Fibroblast of lung (primary cell): Measurements from ENCODE around the gene TSHR. TPM values are rescaled to one million over a fixed set of nuclear protein-coding genes. Genes with fewer than 3 reads are reported as not detected.

Experiments
- DNase-seq, 2 donors: peaks; one replicate each; pipeline versions ENCODE4 v3.0.0 to v3.0.0-alpha.2; 2010; ENCODE audit warnings: low read depth in 2 of 2
- H2AFZ ChIP-seq: 2 replicates; pipeline ENCODE4 v1.5.1; 2012; ENCODE audit warnings: low read length, control low read depth, inconsistent platforms
- H3K27ac ChIP-seq: 2 replicates; pipeline ENCODE4 v1.5.1; 2011; ENCODE audit warnings: low read length, control low read depth; ENCODE audit not compliant: insufficient read depth
- H3K27me3 ChIP-seq: 2 replicates; pipeline ENCODE4 v1.5.1; 2011; ENCODE audit warnings: mild to moderate bottlenecking, low read length; ENCODE audit not compliant: control insufficient read depth, insufficient read depth
- H3K36me3 ChIP-seq: 2 replicates; pipeline ENCODE4 v1.5.1; 2011; ENCODE audit warnings: low read length; ENCODE audit not compliant: control insufficient read depth, insufficient read depth
- H3K4me1 ChIP-seq: 2 replicates; pipeline ENCODE4 v1.5.1; 2011; ENCODE audit warnings: low read length; ENCODE audit not compliant: control insufficient read depth, insufficient read depth; ENCODE audit errors: extremely low read depth
- H3K4me2 ChIP-seq: 2 replicates; pipeline ENCODE4 v1.5.1; 2011; ENCODE audit warnings: low read length, control low read depth; ENCODE audit not compliant: insufficient read depth; ENCODE audit errors: extremely low read depth
- H3K4me3 ChIP-seq, 4 experiments: fragments of 200-600 bp in 1 of 4; sonication (generic) in 1 of 4; replicated peaks in 1 of 4; 2 replicates each; pipeline ENCODE4 v1.5.1; 2011 to 2016; ENCODE audit warnings: low read length in 4 of 4, low read depth in 3 of 4, mild to moderate bottlenecking in 3 of 4, control low read depth in 2 of 4, inconsistent platforms in 1 of 4, mixed read lengths in 1 of 4; ENCODE audit not compliant: insufficient read depth in 1 of 4; ENCODE audit errors: control extremely low read depth in 1 of 4
- H3K79me2 ChIP-seq: 2 replicates; pipeline ENCODE4 v1.5.1; 2012; ENCODE audit warnings: mild to moderate bottlenecking, low read length, inconsistent platforms; ENCODE audit not compliant: control insufficient read depth, insufficient read depth
- H3K9ac ChIP-seq: 2 replicates; pipeline ENCODE4 v1.5.1; 2011; ENCODE audit warnings: mild to moderate bottlenecking, low read length, control low read depth; ENCODE audit not compliant: insufficient read depth
- H3K9me3 ChIP-seq: 2 replicates; pipeline ENCODE4 v1.5.1; 2012; ENCODE audit warnings: low read depth, low read length; ENCODE audit not compliant: control insufficient read depth, insufficient read depth
- H4K20me1 ChIP-seq: 2 replicates; pipeline ENCODE4 v1.5.1; 2011; ENCODE audit warnings: low read length; ENCODE audit not compliant: control insufficient read depth, insufficient read depth; ENCODE audit errors: extremely low read depth
- EZH2 ChIP-seq: IDR thresholded peaks from 2 replicates; pipeline ENCODE4 v1.5.1; 2012; ENCODE audit warnings: low read length, control low read depth, mild to moderate bottlenecking; ENCODE audit errors: missing control alignments
- polyA plus RNA-seq, 2 donors: library from polyadenylated mRNA; depleted of rRNA in 1 of 2; stranded (reverse) in 1 of 2; unstranded in 1 of 2; fragments of >200 nt; gene quantifications; 2 replicates each; pipeline ENCODE4 v1.2.1, GENCODE V29; 2011 to 2012; ENCODE audit warnings: missing spikeins in 1 of 2
- total RNA-seq: library from RNA; depleted of rRNA; stranded (reverse); fragments of >200 nt; gene quantifications from 2 replicates; pipeline ENCODE4 v1.2.1, GENCODE V29; 2014
- TF ChIP-seq, protein P1 (sequence below), 2 donors: IDR thresholded peaks in 1 of 2; conservative IDR thresholded peaks in 1 of 2; 1 replicate in 1 of 2; 2 replicates in 1 of 2; pipeline ENCODE4 v1.5.1; 2011 to 2012; ENCODE audit warnings: low read length in 2 of 2, control low read depth in 1 of 2, inconsistent platforms in 1 of 2, low read depth in 1 of 2, mild to moderate bottlenecking in 1 of 2

TSHR gene
- total and polyA plus RNA-seq, 2 donors (not counting 1 experiment from before 2014, with no cell fraction given): not detected

DNA sequence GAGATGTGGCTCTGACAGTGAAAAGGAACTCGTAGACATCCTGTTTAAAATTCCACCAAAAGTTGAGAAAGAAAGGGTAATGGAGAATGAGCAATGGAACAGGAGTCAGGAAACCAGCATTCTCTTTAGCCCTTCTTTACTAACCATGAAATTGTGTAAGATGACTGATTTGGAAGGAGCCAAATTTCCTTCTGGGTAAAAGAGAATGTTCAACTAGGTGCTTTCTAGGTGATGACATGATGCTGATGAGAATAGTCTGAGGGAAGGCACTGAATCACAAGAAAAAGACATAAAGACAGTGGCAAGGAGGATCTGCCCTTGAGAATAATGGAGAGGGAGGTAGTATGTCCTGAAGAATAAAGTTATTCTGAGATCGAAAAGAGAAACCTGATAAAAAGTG, 2.2 kb downstream of the TSHR start:
- H4K20me1 ChIP-seq: no peaks in the 10 kb centered on the region
- no peak overlapping the region for H3K4me3 ChIP-seq
- H2AFZ ChIP-seq: no peak overlapping the region
- H3K79me2 ChIP-seq: no peaks in the 10 kb centered on the region
- H3K27ac ChIP-seq: no peak overlapping the region
- H3K4me2 ChIP-seq: no peak overlapping the region
- no peaks in the 10 kb centered on the region for H3K9me3 ChIP-seq
- no peaks in the 10 kb centered on the region for H3K4me1 ChIP-seq
- H3K27me3 ChIP-seq: peaks cover 22% of the 10 kb centered on the region
- H3K9ac ChIP-seq: no peak overlapping the region
- H3K36me3 ChIP-seq: no peaks in the 10 kb centered on the region
- TF ChIP-seq, protein P1, sequence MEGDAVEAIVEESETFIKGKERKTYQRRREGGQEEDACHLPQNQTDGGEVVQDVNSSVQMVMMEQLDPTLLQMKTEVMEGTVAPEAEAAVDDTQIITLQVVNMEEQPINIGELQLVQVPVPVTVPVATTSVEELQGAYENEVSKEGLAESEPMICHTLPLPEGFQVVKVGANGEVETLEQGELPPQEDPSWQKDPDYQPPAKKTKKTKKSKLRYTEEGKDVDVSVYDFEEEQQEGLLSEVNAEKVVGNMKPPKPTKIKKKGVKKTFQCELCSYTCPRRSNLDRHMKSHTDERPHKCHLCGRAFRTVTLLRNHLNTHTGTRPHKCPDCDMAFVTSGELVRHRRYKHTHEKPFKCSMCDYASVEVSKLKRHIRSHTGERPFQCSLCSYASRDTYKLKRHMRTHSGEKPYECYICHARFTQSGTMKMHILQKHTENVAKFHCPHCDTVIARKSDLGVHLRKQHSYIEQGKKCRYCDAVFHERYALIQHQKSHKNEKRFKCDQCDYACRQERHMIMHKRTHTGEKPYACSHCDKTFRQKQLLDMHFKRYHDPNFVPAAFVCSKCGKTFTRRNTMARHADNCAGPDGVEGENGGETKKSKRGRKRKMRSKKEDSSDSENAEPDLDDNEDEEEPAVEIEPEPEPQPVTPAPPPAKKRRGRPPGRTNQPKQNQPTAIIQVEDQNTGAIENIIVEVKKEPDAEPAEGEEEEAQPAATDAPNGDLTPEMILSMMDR (conservative IDR thresholded peaks at IDR 0.05 in 1 of 2, IDR thresholded peaks at IDR 0.05 in 1 of 2; ENCODE audit: low read depth in 1 of 2, low read length in 2 of 2): no peak
- TF ChIP-seq EZH2: no peak
- DNase-seq: no peak

DNA sequence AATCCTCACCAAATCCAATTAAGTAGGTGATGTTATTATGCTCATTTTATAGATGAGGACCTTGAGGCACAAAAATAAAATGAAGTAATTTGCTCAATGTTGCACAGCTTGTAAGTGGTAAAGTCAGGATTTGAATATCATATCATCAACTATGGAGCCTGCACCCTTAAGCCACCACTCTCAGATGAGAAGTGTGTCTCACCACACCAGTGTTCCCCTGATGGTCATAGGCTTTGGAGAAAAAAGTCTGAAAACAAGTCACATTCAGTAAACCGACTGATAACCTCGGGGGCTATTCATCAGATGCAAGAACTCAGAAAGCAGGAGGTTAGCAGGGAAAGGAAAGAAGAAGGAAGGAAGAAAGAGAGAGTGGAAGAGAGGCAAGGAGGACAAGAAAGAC, 2.8 kb downstream of the TSHR start:
- Histone ChIP-seq H3K27me3 (peaks cover 22% of the 10 kb centered on the region), H3K9ac (no peak overlapping the region), H3K27ac (no peak overlapping the region), H3K4me1 (no peaks in the 10 kb centered on the region), H2AFZ (no peak overlapping the region), H3K4me3 (no peak overlapping the region), H3K4me2 (no peak overlapping the region), H3K36me3 (no peaks in the 10 kb centered on the region), H3K79me2 (no peaks in the 10 kb centered on the region), H4K20me1 (no peaks in the 10 kb centered on the region), H3K9me3 (no peaks in the 10 kb centered on the region)
- no peak for DNase-seq
- TF ChIP-seq EZH2: no peak
- TF ChIP-seq, protein P1 (conservative IDR thresholded peaks at IDR 0.05 in 1 of 2, IDR thresholded peaks at IDR 0.05 in 1 of 2; ENCODE audit: low read depth in 1 of 2, low read length in 2 of 2): no peak

DNA sequence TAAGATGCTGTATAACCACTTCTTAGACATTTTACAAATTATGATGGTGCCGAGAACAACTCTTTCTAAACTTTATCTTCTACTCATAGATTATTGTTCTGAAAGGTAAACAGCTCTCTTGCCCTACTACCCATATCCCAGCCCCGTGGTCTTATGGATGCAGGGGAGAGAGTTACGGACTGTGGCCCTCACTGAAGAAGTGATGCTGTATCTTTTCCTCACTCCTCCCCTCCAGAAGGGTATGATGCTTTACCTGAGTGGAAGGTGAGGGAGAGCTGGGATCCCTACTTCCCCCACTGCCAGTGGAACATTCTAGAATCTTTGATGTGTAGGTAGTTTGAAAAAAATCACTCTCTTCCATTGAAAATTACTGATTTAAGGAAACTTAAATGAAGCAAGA, 3.5 kb downstream of the TSHR start:
- H2AFZ ChIP-seq: no peak overlapping the region
- H3K9ac ChIP-seq: no peak overlapping the region
- H3K9me3 ChIP-seq: no peaks in the 10 kb centered on the region
- no peaks in the 10 kb centered on the region for H3K36me3 ChIP-seq
- no peaks in the 10 kb centered on the region for H3K79me2 ChIP-seq
- H3K4me3 ChIP-seq: no peak overlapping the region
- TF ChIP-seq EZH2: no peak
- TF ChIP-seq, protein P1 (conservative IDR thresholded peaks at IDR 0.05 in 1 of 2, IDR thresholded peaks at IDR 0.05 in 1 of 2; ENCODE audit: low read depth in 1 of 2, low read length in 2 of 2): no peak
- H3K27me3 ChIP-seq: peaks cover 22% of the 10 kb centered on the region
- no peak for DNase-seq
- H3K27ac ChIP-seq: no peak overlapping the region
- no peaks in the 10 kb centered on the region for H3K4me1 ChIP-seq
- no peaks in the 10 kb centered on the region for H4K20me1 ChIP-seq
- no peak overlapping the region for H3K4me2 ChIP-seq
